ENCODE data around the gene LSM2. TPM values are rescaled to one million over a fixed set of nuclear protein-coding genes. Genes with fewer than 3 reads are reported as not detected.

LSM2 gene
- total RNA-seq, 1 donor from 2014 or later, result 50.6 TPM

DNA sequence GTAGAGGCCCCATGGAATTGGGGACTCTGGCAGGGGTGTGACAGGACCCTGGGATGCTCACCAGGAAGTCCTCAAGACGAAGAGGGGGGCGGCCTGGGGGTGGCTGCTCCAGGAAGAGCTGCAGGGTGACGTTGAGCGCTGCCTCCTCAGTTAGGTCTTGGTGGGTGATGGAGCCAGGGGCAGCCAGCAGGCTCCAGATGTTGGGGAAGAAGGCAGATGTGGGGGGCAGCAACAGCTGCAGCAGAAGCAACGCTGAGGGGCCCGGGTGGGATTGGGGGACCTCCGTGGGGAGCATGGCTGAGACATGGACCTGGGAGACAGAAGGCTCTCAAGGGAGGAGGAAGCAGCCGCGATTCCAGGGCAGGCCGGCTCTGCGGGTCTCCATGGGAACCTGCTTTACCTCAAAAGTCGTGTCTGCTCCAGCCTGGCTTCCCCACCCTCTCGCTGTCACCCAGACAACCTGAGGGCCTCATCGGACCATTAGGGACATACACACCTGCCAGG lies 30.2 kb downstream of the LSM2 start:
- no peak overlapping the region for H3K27ac Mint-ChIP-seq (ENCODE audit: unreplicated experiment)
- H3K36me3 Mint-ChIP-seq (ENCODE audit: unreplicated experiment), result peaks cover 6% of the 10 kb centered on the region
- no peak overlapping the region for H3K4me3 Mint-ChIP-seq (ENCODE audit: unreplicated experiment)
- no peak for DNase-seq (ENCODE audit: extremely low spot score, unreplicated experiment)
- H3K4me1 Mint-ChIP-seq (ENCODE audit: unreplicated experiment), result peaks cover 9% of the 10 kb centered on the region
- H3K9me3 Mint-ChIP-seq (ENCODE audit: unreplicated experiment), result no peaks in the 10 kb centered on the region
- H3K27me3 Mint-ChIP-seq (ENCODE audit: unreplicated experiment), result no peaks in the 10 kb centered on the region
- TF ChIP-seq, protein P1, sequence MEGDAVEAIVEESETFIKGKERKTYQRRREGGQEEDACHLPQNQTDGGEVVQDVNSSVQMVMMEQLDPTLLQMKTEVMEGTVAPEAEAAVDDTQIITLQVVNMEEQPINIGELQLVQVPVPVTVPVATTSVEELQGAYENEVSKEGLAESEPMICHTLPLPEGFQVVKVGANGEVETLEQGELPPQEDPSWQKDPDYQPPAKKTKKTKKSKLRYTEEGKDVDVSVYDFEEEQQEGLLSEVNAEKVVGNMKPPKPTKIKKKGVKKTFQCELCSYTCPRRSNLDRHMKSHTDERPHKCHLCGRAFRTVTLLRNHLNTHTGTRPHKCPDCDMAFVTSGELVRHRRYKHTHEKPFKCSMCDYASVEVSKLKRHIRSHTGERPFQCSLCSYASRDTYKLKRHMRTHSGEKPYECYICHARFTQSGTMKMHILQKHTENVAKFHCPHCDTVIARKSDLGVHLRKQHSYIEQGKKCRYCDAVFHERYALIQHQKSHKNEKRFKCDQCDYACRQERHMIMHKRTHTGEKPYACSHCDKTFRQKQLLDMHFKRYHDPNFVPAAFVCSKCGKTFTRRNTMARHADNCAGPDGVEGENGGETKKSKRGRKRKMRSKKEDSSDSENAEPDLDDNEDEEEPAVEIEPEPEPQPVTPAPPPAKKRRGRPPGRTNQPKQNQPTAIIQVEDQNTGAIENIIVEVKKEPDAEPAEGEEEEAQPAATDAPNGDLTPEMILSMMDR (IDR thresholded peaks at IDR 0.05), result no peak

DNA sequence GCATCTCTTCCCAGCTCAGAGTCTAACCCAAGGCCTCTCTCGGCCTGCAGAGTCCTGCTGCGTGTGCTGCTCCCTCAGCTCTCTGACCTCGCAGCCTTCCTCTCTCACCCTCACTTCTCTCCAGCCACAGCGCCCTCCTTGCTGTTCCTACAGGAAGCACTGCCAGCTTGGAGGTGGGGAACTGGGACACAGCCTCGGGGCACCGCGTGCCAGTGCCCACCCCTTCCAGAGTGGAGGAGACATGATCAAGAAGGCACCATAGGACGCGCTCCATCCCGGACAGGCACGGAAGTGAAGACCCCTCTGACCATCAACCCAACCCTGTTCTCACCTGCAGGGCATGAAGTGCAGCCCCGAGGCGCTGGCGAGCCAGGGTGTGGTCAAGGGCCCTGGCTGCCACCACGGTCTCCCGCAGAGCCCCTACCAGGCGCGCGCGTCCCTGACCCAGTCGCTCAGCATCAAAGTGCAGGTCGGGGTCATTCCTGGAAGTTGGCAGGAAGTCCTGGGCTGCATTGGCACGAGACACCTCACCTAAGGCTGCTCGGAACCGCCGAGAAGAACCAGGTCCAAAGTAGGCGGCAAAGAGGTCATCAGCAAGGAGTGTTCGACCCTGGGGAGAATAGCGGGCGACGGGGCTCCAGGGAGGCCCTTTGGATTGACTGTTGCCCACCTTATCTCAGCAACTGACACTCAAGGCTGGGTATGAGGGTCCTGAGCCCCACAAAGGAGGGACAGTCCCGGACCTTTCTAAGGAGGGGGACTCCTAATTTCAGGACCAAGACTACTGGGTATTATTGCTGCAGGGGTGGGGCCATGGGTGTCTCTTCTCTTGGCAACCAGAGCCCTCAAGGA lies 30.9 kb downstream of the LSM2 start:
- Mint-ChIP-seq H3K9me3 (ENCODE audit: unreplicated experiment) (no peaks in the 10 kb centered on the region), H3K36me3 (ENCODE audit: unreplicated experiment) (peaks cover 2% of the 10 kb centered on the region), H3K27ac (ENCODE audit: unreplicated experiment) (no peak overlapping the region), H3K4me3 (ENCODE audit: unreplicated experiment) (no peak overlapping the region), H3K4me1 (ENCODE audit: unreplicated experiment) (peaks cover 9% of the 10 kb centered on the region), H3K27me3 (ENCODE audit: unreplicated experiment) (no peaks in the 10 kb centered on the region)
- DNase-seq (ENCODE audit: extremely low spot score, unreplicated experiment), result no peak
- TF ChIP-seq, protein P1 (IDR thresholded peaks at IDR 0.05), result no peak

DNA sequence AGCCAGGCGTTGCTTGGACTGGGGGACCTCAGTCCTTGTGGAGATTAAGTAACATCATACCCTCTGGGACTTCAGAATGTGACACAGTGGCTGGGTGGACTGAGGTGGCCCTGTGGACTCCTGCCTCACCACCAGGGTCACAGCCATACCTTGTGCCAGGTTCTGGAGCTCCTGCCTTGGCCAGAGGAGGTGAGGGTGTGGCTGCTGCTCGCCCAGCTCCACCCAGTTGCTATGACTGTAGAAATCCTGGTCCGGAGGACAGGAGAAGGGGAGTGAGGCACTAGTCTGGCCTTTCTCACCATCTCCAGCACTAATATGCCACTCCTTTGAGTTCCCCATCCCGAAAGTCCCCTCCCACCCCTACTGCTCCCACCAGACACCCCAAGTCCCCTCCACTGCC lies 31.6 kb downstream of the LSM2 start:
- TF ChIP-seq, protein P1 (IDR thresholded peaks at IDR 0.05), result no peak
- Mint-ChIP-seq H3K27ac (ENCODE audit: unreplicated experiment) (no peak overlapping the region), H3K27me3 (ENCODE audit: unreplicated experiment) (no peaks in the 10 kb centered on the region), H3K4me3 (ENCODE audit: unreplicated experiment) (no peak overlapping the region), H3K9me3 (ENCODE audit: unreplicated experiment) (no peaks in the 10 kb centered on the region), H3K36me3 (ENCODE audit: unreplicated experiment) (no peaks in the 10 kb centered on the region), H3K4me1 (ENCODE audit: unreplicated experiment) (peaks cover 9% of the 10 kb centered on the region)
- no peak for DNase-seq (ENCODE audit: extremely low spot score, unreplicated experiment)

DNA sequence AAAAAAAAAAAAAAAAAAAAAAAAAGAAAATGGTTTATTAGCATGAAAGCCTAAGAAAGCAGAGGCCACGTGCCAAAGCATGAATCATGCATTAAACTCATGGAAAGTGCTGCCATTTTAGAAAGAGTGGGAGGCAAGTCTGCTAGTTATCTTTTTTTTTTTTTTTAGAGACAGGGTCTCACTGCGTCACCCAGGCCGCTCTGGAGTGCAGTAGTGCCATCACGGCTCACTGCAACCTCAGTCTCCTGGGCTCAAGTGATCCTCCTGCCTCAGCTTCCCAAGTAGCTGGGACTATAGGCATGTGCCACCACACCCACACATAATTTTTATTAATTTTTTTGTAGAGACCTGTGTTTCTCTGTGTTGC lies 34.8 kb downstream of the LSM2 start:
- H3K27ac Mint-ChIP-seq (ENCODE audit: unreplicated experiment), result no peak overlapping the region
- H3K36me3 Mint-ChIP-seq (ENCODE audit: unreplicated experiment), result no peaks in the 10 kb centered on the region
- no peaks in the 10 kb centered on the region for H3K9me3 Mint-ChIP-seq (ENCODE audit: unreplicated experiment)
- H3K27me3 Mint-ChIP-seq (ENCODE audit: unreplicated experiment), result no peaks in the 10 kb centered on the region
- H3K4me1 Mint-ChIP-seq (ENCODE audit: unreplicated experiment), result peaks cover under 1% of the 10 kb centered on the region
- no peak overlapping the region for H3K4me3 Mint-ChIP-seq (ENCODE audit: unreplicated experiment)
- TF ChIP-seq, protein P1 (IDR thresholded peaks at IDR 0.05), result no peak
- no peak for DNase-seq (ENCODE audit: extremely low spot score, unreplicated experiment)

DNA sequence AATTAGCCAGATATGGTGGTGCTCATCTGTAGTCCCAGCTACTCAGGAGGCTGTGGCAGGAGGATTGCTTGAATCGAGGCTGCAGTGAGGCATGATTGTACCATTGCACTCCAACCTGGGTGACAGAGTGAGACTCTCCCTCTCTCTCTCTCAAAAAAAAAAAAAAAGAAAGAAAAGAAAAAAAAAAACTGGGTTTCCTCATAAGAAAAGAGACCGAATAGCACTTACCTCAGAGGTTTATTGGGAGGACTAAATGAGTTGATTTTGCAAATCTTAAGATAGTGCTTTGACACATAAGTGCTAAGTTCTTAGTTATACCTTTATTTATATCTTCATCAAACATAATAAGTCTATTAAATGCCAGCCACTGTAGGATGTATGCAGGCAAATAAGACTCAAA lies 35.9 kb downstream of the LSM2 start:
- no peaks in the 10 kb centered on the region for H3K27me3 Mint-ChIP-seq (ENCODE audit: unreplicated experiment)
- H3K36me3 Mint-ChIP-seq (ENCODE audit: unreplicated experiment), result no peaks in the 10 kb centered on the region
- TF ChIP-seq, protein P1 (IDR thresholded peaks at IDR 0.05), result no peak
- no peak overlapping the region for H3K4me3 Mint-ChIP-seq (ENCODE audit: unreplicated experiment)
- H3K27ac Mint-ChIP-seq (ENCODE audit: unreplicated experiment), result no peak overlapping the region
- no peaks in the 10 kb centered on the region for H3K9me3 Mint-ChIP-seq (ENCODE audit: unreplicated experiment)
- no peak for DNase-seq (ENCODE audit: extremely low spot score, unreplicated experiment)
- no peaks in the 10 kb centered on the region for H3K4me1 Mint-ChIP-seq (ENCODE audit: unreplicated experiment)

Measured in osteocyte (in vitro differentiated cells).